H1 (cell line): ENCODE results near the gene MEIS3. TPM values are rescaled to one million over a fixed set of nuclear protein-coding genes. Genes with fewer than 3 reads are reported as not detected.

ENCODE experiments used
- SIN3A ChIP-seq, 2 experiments: IDR thresholded peaks in 1 of 2; conservative IDR thresholded peaks in 1 of 2; 2 replicates each; pipeline ENCODE4 v1.6.1; 2011 to 2012; ENCODE audit warnings: low read length in 2 of 2, improper control_type of control experiment in 1 of 2, low read depth in 1 of 2, mild to moderate bottlenecking in 1 of 2
- polyA plus RNA-seq, 7 experiments: library from polyadenylated mRNA; depleted of rRNA in 3 of 7; stranded (reverse) in 5 of 7; unstranded in 2 of 7; fragments of >200 nt in 5 of 7; fragments of 200-250 nt in 2 of 7; gene quantifications; 1 replicate in 5 of 7; 2 replicates in 1 of 7; 4 replicates in 1 of 7; pipeline versions ENCODE4 v1.2.1 to v1.2.3, GENCODE V29; 2011 to 2013; ENCODE audit warnings: missing spikeins in 2 of 7, mixed read lengths in 2 of 7
- total RNA-seq: library from RNA; stranded (reverse); fragmentation: NEBNext Ultra II Directional; extraction: Animal tissue kit (Norgen Biotek cat#: 25700); gene quantifications from 2 replicates; pipeline ENCODE4 v1.2.1, GENCODE V29; 2021
- TF ChIP-seq, protein P1 (sequence below): IDR thresholded peaks from 2 replicates; pipeline ENCODE4 v1.6.1; 2012; ENCODE audit warnings: low read length, inconsistent platforms

MEIS3 gene
- total and polyA plus RNA-seq, 2 of the 8 experiments (the other 6 are each of a cell fraction or from before 2014, with no cell fraction given) = 24.5 to 28.2 TPM

DNA sequence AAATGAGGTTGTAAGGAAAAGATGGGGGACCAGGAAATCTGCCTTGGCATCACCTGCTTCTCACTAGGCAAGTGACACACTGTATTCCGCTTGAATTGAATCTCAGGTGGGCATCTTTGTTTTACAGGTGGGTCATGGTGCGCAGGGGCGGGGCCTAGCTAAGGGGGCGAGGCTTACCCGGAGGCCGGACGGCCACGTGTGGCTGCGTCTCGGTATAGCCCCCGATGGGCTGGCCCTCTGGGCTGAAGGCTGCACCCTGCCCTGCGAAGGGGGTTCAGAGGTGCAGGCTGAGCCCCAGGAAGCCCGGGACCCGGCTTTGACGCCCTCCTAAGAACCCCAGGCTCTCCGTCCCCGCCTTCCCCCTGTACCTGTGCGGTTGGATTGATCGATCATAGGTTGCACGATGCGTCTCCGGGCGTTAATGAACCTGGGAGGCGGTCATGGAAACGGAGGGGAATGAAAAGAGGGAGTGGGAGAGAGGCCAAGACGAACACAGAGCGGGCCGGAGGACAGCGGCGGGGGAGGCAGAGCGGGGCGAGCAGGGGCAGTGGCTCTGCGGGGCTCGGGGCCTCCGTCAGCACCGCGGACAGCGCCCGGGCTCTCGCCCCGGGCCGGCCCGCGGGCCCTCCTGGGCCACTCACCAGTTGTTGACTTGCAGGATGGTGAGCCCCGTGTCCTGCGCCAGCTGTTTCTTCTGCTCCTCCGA lies 12.5 kb downstream of the MEIS3 start (continued):
- peak; percentile 89 to 96; a peak in 3 of 4 replicates for TF ChIP-seq SIN3A (conservative IDR thresholded peaks at IDR 0.05 in 1 of 2, IDR thresholded peaks at IDR 0.05 in 1 of 2; ENCODE audit: low read depth in 1 of 2, low read length in 2 of 2)
- TF ChIP-seq, protein P1, sequence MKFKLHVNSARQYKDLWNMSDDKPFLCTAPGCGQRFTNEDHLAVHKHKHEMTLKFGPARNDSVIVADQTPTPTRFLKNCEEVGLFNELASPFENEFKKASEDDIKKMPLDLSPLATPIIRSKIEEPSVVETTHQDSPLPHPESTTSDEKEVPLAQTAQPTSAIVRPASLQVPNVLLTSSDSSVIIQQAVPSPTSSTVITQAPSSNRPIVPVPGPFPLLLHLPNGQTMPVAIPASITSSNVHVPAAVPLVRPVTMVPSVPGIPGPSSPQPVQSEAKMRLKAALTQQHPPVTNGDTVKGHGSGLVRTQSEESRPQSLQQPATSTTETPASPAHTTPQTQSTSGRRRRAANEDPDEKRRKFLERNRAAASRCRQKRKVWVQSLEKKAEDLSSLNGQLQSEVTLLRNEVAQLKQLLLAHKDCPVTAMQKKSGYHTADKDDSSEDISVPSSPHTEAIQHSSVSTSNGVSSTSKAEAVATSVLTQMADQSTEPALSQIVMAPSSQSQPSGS = no peak
